ENCODE measurements around the gene AP5Z1.

AP5Z1 gene

GRCh38 chr7:4775250-4775847 is at the start of gene AP5Z1:
TSS of gene AP5Z1 (plus strand) at chr7:4775623. CDS start at chr7:4775716, 93 bp downstream.
- DNase-seq (ENCODE audit: low spot score) = peak; percentile 98

- DNase-seq (ENCODE audit: low spot score) = no peak
Measured at GRCh38 chr7:4725850-4726450, 49.5 kb upstream of the AP5Z1 start.

- no peak for DNase-seq (ENCODE audit: low spot score)
Measured at GRCh38 chr7:4726566-4726965, 48.9 kb upstream of the AP5Z1 start.

- DNase-seq (ENCODE audit: low spot score) = no peak
Measured at GRCh38 chr7:4727914-4728705, 47.3 kb upstream of the AP5Z1 start.

GRCh38 chr7:4729266-4729665 is 46.2 kb upstream of the AP5Z1 start:
- no peak for DNase-seq (ENCODE audit: low spot score)

- DNase-seq (ENCODE audit: low spot score) = no peak
Measured at GRCh38 chr7:4730276-4730675, 45.1 kb upstream of the AP5Z1 start.

GRCh38 chr7:4730971-4731370 is 44.5 kb upstream of the AP5Z1 start:
- DNase-seq (ENCODE audit: low spot score) = no peak

- no peak for DNase-seq (ENCODE audit: low spot score)
Measured at GRCh38 chr7:4731803-4732202, 43.6 kb upstream of the AP5Z1 start.

- DNase-seq (ENCODE audit: low spot score) = no peak
Measured at GRCh38 chr7:4733936-4734528, 41.4 kb upstream of the AP5Z1 start.

GRCh38 chr7:4734587-4735345 is 40.7 kb upstream of the AP5Z1 start:
- no peak for DNase-seq (ENCODE audit: low spot score)

- no peak for DNase-seq (ENCODE audit: low spot score)
Measured at GRCh38 chr7:4737300-4737699, 38.1 kb upstream of the AP5Z1 start.

- DNase-seq (ENCODE audit: low spot score) = no peak
Measured at GRCh38 chr7:4738711-4739527, 36.5 kb upstream of the AP5Z1 start.

GRCh38 chr7:4739528-4739992 is 35.9 kb upstream of the AP5Z1 start:
- DNase-seq (ENCODE audit: low spot score) = no peak

GRCh38 chr7:4740796-4741195 is 34.6 kb upstream of the AP5Z1 start:
- no peak for DNase-seq (ENCODE audit: low spot score)

- no peak for DNase-seq (ENCODE audit: low spot score)
Measured at GRCh38 chr7:4742051-4742573, 33.3 kb upstream of the AP5Z1 start.

GRCh38 chr7:4742852-4743251 is 32.6 kb upstream of the AP5Z1 start:
- no peak for DNase-seq (ENCODE audit: low spot score)

GRCh38 chr7:4744391-4745264 is 30.8 kb upstream of the AP5Z1 start:
- peak; percentile 98 for DNase-seq (ENCODE audit: low spot score)

- DNase-seq (ENCODE audit: low spot score) = no peak
Measured at GRCh38 chr7:4745265-4745919, 30.0 kb upstream of the AP5Z1 start.

All from COLO829 (cell line).